SK-N-SH (cell line): Measurements from ENCODE around the gene OSBPL5.

Source experiments
- CHD2 ChIP-seq: fragments of 150-350 bp; IDR thresholded peaks from 2 replicates; pipeline ENCODE4 v1.6.1; 2018; ENCODE audit warnings: low read length; ENCODE audit not compliant: partially characterized antibody
- EP300 ChIP-seq, 2 experiments: IDR thresholded peaks; 2 replicates each; pipeline versions ENCODE4 v1.4.0 to v1.6.1; 2012; ENCODE audit warnings: borderline replicate concordance in 1 of 2, low read depth in 1 of 2, low read length in 1 of 2
- GABPA ChIP-seq: IDR thresholded peaks from 2 replicates; pipeline ENCODE4 v1.4.0; 2012; ENCODE audit warnings: low read depth, mild to moderate bottlenecking
- GATA2 ChIP-seq: sonication (generic); formaldehyde crosslinking; IDR thresholded peaks from 2 replicates; pipeline ENCODE4 v1.5.0; 2020; ENCODE audit warnings: mild to moderate bottlenecking, missing genetic modification reagents
- RCOR1 ChIP-seq: fragments of 150-350 bp; IDR thresholded peaks from 2 replicates; pipeline ENCODE4 v1.6.1; 2017; ENCODE audit warnings: antibody characterized with exemption, low read length
- SIN3A ChIP-seq: IDR thresholded peaks from 2 replicates; pipeline ENCODE4 v1.6.1; 2012; ENCODE audit warnings: low read depth, mild to moderate bottlenecking, low read length, moderate library complexity, borderline replicate concordance
- TAF1 ChIP-seq: IDR thresholded peaks from 2 replicates; pipeline ENCODE4 v1.6.1; 2012; ENCODE audit warnings: low read depth, mild to moderate bottlenecking, low read length, moderate library complexity, borderline replicate concordance
- TEAD4 ChIP-seq: IDR thresholded peaks from 2 replicates; pipeline ENCODE4 v1.4.0; 2012; ENCODE audit warnings: mild to moderate bottlenecking, borderline replicate concordance; ENCODE audit not compliant: insufficient read depth
- TF ChIP-seq, protein P1 (sequence below): fragments of 200-600 bp; sonication (generic); IDR thresholded peaks from 2 replicates; pipeline ENCODE4 v1.6.1; 2017; ENCODE audit warnings: antibody characterized with exemption, mild to moderate bottlenecking, moderate library complexity
- TF ChIP-seq, protein P2 (sequence below): fragments of 150-350 bp; IDR thresholded peaks from 2 replicates; pipeline ENCODE4 v1.6.1; 2017; ENCODE audit warnings: antibody characterized with exemption, low read length, low read depth, borderline replicate concordance
- TF ChIP-seq, protein P3 (sequence below): IDR thresholded peaks from 2 replicates; pipeline ENCODE4 v1.4.0; 2012; ENCODE audit warnings: low read depth, borderline replicate concordance
- TF ChIP-seq, protein P4 (sequence below): IDR thresholded peaks from 2 replicates; pipeline ENCODE4 v1.4.0; 2012; ENCODE audit warnings: low read depth
- TF ChIP-seq, protein P5 (sequence below): IDR thresholded peaks from 2 replicates; pipeline ENCODE4 v1.6.1; 2012; ENCODE audit warnings: mild to moderate bottlenecking, low read depth, low read length, moderate library complexity

DNA sequence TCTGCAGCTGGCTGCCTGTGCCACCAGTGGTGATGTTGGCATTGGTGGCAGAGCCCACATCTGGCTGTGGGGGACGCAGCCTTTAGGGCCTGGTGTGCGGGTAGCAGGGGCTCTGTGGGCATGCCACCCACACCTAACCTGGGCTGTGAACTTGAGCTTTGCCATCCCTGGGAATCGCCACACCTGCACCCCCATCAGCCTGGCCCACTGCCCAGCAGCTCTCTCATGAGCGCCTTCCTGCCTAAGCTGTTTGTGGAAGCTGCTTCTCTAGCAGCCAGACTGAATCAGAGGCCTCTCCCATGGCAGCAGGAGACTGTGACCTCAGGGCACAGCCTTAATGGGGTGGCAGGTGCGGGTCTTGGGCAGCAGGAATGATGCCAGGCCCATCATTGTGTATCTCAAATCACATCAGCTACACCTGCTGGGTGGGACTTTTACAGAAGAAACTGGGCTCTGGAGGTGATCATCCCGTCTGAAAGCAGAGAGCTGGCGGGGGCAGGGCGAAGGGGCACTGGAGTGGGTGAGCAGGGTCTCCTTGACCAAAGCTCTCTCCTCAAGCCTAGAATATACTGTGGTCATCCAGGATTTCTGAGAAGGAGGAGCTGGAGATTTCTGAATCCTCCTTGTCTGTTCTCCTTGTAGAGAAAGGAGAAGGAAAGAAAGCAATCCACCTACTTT, 90.1 kb downstream of the OSBPL5 start:
- TF ChIP-seq, protein P1, sequence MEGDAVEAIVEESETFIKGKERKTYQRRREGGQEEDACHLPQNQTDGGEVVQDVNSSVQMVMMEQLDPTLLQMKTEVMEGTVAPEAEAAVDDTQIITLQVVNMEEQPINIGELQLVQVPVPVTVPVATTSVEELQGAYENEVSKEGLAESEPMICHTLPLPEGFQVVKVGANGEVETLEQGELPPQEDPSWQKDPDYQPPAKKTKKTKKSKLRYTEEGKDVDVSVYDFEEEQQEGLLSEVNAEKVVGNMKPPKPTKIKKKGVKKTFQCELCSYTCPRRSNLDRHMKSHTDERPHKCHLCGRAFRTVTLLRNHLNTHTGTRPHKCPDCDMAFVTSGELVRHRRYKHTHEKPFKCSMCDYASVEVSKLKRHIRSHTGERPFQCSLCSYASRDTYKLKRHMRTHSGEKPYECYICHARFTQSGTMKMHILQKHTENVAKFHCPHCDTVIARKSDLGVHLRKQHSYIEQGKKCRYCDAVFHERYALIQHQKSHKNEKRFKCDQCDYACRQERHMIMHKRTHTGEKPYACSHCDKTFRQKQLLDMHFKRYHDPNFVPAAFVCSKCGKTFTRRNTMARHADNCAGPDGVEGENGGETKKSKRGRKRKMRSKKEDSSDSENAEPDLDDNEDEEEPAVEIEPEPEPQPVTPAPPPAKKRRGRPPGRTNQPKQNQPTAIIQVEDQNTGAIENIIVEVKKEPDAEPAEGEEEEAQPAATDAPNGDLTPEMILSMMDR, result no peak
- TF ChIP-seq SIN3A (no peak), TAF1 (no peak), GATA2 (CRISPR knock-in tag) (no peak), CHD2 (no peak), EP300 (IDR thresholded peaks at IDR 0.05; ENCODE audit: borderline replicate concordance in 1 of 2, low read depth in 1 of 2, low read length in 1 of 2) (no peak), GABPA (no peak), TEAD4 (no peak), RCOR1 (no peak)
- TF ChIP-seq, protein P2, sequence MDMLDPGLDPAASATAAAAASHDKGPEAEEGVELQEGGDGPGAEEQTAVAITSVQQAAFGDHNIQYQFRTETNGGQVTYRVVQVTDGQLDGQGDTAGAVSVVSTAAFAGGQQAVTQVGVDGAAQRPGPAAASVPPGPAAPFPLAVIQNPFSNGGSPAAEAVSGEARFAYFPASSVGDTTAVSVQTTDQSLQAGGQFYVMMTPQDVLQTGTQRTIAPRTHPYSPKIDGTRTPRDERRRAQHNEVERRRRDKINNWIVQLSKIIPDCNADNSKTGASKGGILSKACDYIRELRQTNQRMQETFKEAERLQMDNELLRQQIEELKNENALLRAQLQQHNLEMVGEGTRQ, result no peak
- TF ChIP-seq, protein P3, sequence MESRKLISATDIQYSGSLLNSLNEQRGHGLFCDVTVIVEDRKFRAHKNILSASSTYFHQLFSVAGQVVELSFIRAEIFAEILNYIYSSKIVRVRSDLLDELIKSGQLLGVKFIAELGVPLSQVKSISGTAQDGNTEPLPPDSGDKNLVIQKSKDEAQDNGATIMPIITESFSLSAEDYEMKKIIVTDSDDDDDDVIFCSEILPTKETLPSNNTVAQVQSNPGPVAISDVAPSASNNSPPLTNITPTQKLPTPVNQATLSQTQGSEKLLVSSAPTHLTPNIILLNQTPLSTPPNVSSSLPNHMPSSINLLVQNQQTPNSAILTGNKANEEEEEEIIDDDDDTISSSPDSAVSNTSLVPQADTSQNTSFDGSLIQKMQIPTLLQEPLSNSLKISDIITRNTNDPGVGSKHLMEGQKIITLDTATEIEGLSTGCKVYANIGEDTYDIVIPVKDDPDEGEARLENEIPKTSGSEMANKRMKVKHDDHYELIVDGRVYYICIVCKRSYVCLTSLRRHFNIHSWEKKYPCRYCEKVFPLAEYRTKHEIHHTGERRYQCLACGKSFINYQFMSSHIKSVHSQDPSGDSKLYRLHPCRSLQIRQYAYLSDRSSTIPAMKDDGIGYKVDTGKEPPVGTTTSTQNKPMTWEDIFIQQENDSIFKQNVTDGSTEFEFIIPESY, result no peak
- TF ChIP-seq, protein P4, sequence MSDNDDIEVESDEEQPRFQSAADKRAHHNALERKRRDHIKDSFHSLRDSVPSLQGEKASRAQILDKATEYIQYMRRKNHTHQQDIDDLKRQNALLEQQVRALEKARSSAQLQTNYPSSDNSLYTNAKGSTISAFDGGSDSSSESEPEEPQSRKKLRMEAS, result no peak
- TF ChIP-seq, protein P5, sequence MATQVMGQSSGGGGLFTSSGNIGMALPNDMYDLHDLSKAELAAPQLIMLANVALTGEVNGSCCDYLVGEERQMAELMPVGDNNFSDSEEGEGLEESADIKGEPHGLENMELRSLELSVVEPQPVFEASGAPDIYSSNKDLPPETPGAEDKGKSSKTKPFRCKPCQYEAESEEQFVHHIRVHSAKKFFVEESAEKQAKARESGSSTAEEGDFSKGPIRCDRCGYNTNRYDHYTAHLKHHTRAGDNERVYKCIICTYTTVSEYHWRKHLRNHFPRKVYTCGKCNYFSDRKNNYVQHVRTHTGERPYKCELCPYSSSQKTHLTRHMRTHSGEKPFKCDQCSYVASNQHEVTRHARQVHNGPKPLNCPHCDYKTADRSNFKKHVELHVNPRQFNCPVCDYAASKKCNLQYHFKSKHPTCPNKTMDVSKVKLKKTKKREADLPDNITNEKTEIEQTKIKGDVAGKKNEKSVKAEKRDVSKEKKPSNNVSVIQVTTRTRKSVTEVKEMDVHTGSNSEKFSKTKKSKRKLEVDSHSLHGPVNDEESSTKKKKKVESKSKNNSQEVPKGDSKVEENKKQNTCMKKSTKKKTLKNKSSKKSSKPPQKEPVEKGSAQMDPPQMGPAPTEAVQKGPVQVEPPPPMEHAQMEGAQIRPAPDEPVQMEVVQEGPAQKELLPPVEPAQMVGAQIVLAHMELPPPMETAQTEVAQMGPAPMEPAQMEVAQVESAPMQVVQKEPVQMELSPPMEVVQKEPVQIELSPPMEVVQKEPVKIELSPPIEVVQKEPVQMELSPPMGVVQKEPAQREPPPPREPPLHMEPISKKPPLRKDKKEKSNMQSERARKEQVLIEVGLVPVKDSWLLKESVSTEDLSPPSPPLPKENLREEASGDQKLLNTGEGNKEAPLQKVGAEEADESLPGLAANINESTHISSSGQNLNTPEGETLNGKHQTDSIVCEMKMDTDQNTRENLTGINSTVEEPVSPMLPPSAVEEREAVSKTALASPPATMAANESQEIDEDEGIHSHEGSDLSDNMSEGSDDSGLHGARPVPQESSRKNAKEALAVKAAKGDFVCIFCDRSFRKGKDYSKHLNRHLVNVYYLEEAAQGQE, result no peak
